Motor neuron (in vitro differentiated cells): Measurements from ENCODE around the gene ZNF584. TPM values are rescaled to one million over a fixed set of nuclear protein-coding genes. Genes with fewer than 3 reads are reported as not detected.
"Not testable (repeated sequence)": the region's sequence is repeated elsewhere in the genome, so short reads cannot be mapped to it uniquely, and the experiment has no call there.

Source experiments
- ATAC-seq, 8 experiments: fragments of 200-7000 bp; cut with Tn5 transposase; replicated peaks in 6 of 8; 2 replicates each; pipeline ENCODE4 v1.8.0; 2021; ENCODE audit warnings: mild to moderate bottlenecking in 8 of 8, moderate library complexity in 8 of 8
- H3K27ac ChIP-seq, 2 donors: fragments of 250-450 bp; sonication (Bioruptor Pico); 2 replicates each; pipeline ENCODE4 v1.9.0; 2021; ENCODE audit warnings: antibody characterized with exemption in 2 of 2, mild to moderate bottlenecking in 2 of 2, moderate library complexity in 1 of 2
- H3K4me1 ChIP-seq, 2 donors: fragments of 250-450 bp; sonication (Bioruptor Pico); replicated peaks in 1 of 2; 2 replicates each; pipeline ENCODE4 v1.6.1; 2021; ENCODE audit warnings: antibody characterized with exemption in 2 of 2, mild to moderate bottlenecking in 2 of 2, moderate library complexity in 1 of 2
- H3K4me3 ChIP-seq, 5 donors: fragments of 250-450 bp; sonication (Bioruptor Pico); 2 replicates each; pipeline ENCODE4 v1.9.0; 2021; ENCODE audit warnings: antibody characterized with exemption in 5 of 5, mild to moderate bottlenecking in 5 of 5, moderate library complexity in 4 of 5
- WGBS, 10 experiments: fragments of 450-650 bp; shearing (Covaris generic); methylation state at CpG; one replicate each; pipeline ENCODE4 v1.0.0; 2022; 5-methylcytosine and 5-hydroxymethylcytosine counted together
- in situ Hi-C, 9 experiments: fragments of 400-800 bp; cut with MboI; loops; one replicate each; pipeline ENCODE4 v1.15.0; 2021; ENCODE audit warnings: low sequenced_read_pairs in 9 of 9, low pct_unique_long_range_greater_than_20kb in 2 of 9; ENCODE audit not compliant: unreplicated experiment in 9 of 9
- total RNA-seq, 8 experiments: library from RNA; unstranded; fragments of 300-600 nt; gene quantifications; 2 replicates each; pipeline versions ENCODE4 v1.2.3 to v1.2.4, GENCODE V29; 2022

Gene ZNF584
- 10 to 100 TPM; 15.1 to 23.3 (median 17.5) TPM for total RNA-seq

DNA sequence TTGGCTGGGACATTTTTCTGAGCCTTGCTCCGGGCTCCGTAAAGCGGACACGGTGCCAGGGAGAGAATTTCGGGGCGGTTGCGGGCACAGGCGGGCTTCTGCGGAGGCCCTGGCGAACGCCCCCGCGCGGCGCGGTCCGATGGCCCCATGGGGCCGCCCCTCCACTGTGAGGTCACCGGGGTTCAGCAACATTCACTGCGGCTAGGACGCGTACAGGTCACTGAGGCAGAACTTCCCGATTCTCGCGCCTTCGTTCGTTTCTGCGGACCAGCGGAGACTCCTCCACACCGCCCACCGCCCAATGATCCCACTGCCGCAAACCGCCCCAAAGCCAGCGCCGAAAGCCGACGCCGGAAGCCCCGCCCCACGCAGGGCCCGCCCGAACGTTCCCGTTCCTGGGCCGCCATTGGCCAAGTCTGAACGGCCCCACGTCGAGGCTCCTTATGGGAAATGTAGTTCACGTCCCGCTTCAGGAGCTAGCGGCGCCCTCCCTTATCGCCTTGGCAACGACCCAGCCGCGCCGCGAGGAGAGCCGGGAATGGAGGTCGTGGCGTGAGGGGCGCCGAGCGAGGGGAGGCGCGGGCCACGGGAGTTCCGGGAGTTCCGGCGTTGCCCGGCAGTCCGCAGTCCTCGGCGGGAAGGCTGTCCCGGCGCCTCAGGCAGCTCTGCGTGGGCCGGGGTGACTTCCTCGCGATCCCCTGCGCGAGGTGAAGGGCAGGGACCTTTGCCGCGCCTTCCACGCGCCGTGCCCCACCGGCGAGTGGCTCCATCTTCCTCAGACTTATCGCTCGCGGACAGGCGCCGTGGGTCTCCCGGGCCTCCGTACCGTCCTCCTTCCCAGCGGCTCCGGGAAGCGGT, at the start of gene ZNF584:
Gene ZNF584, plus strand, starts transcription at position 498 of the 858 bp plus-strand sequence. CDS start 499 bp downstream, outside the sequence.
- H3K27ac ChIP-seq: peak within 1 kb of the TSS; percentile 58 to 78
- peak within 1 kb of the TSS; percentile 54 to 75 (median 61) for H3K4me3 ChIP-seq
- 0 to 10% (median 0%) methylated on average over 1 to 24 of the region's 100 CpGs; no CpG with 5 or more reads in 4 of the 10 experiments for WGBS, 10 experiments
- in situ Hi-C loops: no loop called here
- peaks cover 10 to 13% of the 10 kb centered on the region in 2 donors for H3K4me1 ChIP-seq
- peak; percentile 89 to 94 (median 92) for ATAC-seq

- Histone ChIP-seq H3K4me1 (peaks cover 8 to 10% of the 10 kb centered on the region in 2 donors), H3K27ac (peak overlapping the region; percentile 95), H3K4me3 (peak overlapping the region; percentile 48 to 81 (median 68))
- in situ Hi-C loops: no loop called here
- peak; percentile 9 to 33 (median 18) for ATAC-seq
- whole genome bisulfite sequencing, 10 experiments: 0 to 6% (median 2%) methylated on average over 2 to 17 of the region's 28 CpGs; no CpG with 5 or more reads in 6 of the 10 experiments
Observed at GRCh38 chr19:58361900-58362271, 46.6 kb upstream of the ZNF584 start.

- ATAC-seq: peak; percentile 86 to 93 (median 92)
- H3K4me1 ChIP-seq: peaks cover 8 to 10% of the 10 kb centered on the region in 2 donors
Observed at GRCh38 chr19:58362272-58362994, 46.0 kb upstream of the ZNF584 start, which contains the start of gene ZNF497. TSS of gene ZNF497 (minus strand) at chr19:58362751. CDS start at chr19:58357635, 5,116 bp downstream.

DNA sequence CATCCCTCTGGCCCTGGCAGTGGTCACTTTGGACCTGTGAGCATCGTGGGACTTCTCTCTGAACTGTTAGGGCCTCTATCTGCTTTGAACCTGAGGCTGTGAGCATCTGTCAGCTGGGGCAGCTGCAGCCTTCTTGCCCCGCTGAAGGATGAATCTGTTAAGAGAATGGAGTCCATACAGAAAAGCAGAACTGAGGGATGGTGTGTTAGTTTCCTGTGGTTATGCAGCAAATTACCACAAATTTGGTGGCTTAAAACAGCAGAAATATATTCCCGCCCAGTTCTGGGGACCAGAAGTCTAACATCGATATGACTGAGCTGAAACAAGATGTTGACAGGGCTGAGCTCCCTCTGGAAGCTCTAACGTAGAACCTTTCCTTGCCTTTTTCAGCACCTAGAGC, 44.3 kb upstream of the ZNF584 start:
- in situ Hi-C loops: no loop called here

More at GRCh38 chr19:58362272-58362994, 46.0 kb upstream of the ZNF584 start, which contains the start of gene ZNF497:
- in situ Hi-C loops: no loop called here
- peak within 1 kb of the TSS; percentile 95 for H3K27ac ChIP-seq
- 0% methylated on average over 1 to 11 of the region's 74 CpGs; no CpG with 5 or more reads in 6 of the 10 experiments for WGBS, 10 experiments
- peak within 1 kb of the TSS; percentile 48 to 81 (median 68) for H3K4me3 ChIP-seq

DNA sequence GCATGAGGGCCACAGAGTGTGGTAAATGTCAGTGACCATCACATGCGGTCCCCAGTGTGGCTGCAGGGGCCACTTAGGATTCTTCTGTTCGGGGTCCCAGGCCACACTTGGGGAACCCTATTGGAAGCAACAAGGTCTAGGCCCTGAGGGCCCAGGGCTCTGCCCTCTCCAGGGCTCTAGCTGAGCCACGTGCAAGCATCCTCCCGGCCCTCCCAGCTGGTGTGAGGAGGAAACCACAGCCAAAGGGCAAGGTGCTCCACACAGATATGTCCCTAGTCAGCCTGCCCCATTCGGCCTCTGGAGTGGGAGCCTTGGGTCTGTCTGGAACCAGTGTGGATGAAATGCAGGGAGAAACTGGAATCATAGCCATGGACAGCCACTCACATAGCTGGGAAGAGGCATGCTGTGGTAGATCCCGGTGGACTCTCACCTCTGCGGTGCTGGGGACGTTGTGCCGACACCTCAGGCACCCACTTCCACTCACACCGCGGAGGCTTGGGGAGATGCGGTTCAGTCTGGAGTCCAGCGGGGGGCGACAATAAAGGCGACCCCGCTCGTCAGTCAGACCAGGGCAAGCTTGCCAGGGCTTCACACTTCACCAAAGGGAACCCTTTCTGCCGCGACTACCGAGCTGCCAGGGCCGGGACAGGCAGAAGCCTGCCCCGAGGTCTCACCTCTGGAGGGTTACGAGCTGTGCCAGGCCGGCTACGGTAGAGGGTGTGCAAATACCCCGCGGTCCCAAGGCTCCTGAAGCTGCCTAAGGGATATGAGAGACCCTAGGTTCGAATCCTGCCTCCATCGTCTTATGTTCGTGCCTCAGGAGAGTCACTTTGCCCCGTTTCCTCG, 41.6 kb upstream of the ZNF584 start:
- 40 to 100% (median 100%) methylated on average over 1 to 5 of the region's 32 CpGs; no CpG with 5 or more reads in 4 of the 10 experiments for WGBS, 10 experiments
- ATAC-seq: no peak
- Histone ChIP-seq H3K27ac (no peak overlapping the region), H3K4me3 (no peak overlapping the region), H3K4me1 (peaks cover 0 to 3% of the 10 kb centered on the region in 2 donors)
- in situ Hi-C loops: no loop called here

More for the DNA sequence above, 44.3 kb upstream of the ZNF584 start:
- Histone ChIP-seq H3K4me1 (peaks cover 5 to 8% of the 10 kb centered on the region in 2 donors), H3K4me3 (no peak overlapping the region), H3K27ac (no peak overlapping the region)
- no peak for ATAC-seq
- 48 to 100% (median 97%) methylated on average over 1 to 4 of the region's 5 CpGs; no CpG with 5 or more reads in 2 of the 10 experiments for WGBS, 10 experiments

DNA sequence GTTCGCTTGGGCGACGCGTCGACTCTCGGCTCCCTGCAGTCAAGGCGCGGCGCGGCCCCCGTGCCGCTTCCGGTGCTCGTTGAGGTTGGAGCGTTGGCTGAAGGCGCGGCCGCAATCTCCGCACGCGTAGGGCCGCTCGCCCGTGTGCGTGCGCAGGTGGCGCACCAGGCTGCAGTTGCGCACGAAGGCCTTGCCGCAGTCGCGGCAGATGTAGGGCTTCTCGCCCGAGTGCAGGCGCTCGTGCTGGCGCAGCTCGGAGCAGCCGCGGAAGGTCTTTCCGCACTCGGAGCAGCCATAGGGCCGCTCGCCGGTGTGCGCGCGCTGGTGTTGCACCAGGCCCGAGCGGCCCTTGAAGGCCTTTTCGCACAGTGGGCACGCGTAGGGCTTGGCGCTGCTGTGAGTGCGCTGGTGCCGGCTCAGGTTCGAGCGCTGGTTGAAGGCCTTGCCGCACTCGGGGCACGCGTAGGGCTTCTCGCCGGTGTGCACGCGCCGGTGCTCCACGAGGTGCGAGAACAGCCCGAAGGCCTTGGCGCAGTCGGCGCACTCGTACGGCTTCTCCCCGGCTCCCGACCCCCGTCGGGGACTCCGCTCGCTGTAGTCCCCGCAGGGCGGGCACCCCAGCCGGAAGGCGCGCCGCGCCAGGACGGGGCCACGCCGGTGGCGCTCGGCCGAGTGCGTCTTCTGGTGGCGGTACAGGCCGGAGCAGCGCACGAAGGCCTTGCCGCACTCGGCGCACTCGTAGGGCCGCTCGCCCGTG, 40.6 kb upstream of the ZNF584 start:
- 23 to 98% (median 97%) methylated on average over 7 to 32 of the region's 106 CpGs; no CpG with 5 or more reads in 5 of the 10 experiments for WGBS, 10 experiments
- Histone ChIP-seq H3K4me3 (no peak overlapping the region), H3K27ac (no peak overlapping the region), H3K4me1 (peaks cover 0 to 3% of the 10 kb centered on the region in 2 donors)
- ATAC-seq: peak in 2 of 8 experiments; percentile 10 to 14
- in situ Hi-C loops: no loop called here

DNA sequence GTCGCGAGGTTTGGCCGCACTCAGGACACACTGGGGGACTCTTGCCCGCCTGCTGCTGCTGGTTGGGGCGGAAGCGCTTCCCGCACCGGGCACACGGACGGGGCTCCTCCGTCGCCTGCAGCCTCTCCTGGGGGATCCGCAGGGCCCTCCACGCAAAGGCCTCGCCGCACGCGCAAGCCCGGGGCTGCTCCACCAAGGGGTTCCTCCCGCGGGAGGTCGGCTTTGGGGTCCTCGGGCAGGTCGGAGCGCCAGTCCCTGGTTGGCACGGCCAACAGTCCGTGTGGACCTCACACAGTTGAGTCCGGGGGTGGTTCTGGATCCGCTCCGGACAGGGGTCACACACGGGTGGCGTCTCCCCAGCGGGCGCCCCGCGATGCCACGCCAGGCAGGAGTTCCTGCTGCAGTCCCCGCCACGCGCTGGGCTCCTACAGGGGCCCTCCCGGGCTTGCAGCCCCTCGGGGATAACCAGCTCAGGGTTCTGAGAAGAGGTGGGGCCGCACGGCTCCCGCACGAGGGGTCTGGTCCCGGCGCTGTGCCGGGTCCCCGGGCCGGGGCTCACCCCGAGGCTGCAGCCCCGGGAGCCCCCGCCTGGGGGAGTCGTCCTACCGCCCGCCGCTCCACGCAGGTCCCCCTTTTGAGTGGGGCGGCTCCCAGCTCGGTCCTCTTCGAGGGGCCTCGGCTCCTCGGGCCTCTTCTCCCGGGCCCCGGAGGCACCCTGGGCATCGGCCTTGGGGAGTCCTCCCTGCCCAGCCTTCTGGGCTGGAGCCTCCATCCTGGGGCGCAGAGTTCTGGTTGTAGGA, 39.7 kb upstream of the ZNF584 start:
- Histone ChIP-seq H3K27ac (no peak overlapping the region), H3K4me3 (no peak overlapping the region), H3K4me1 (peaks cover 0 to 3% of the 10 kb centered on the region in 2 donors)
- 90% methylated on average over 16 of the region's 68 CpGs; no CpG with 5 or more reads in 9 of the 10 experiments for WGBS, 10 experiments
- in situ Hi-C loops: no loop called here
- ATAC-seq: peak in 2 of 8 experiments; percentile 8 to 17

GRCh38 chr19:58372311-58373133, 35.9 kb upstream of the ZNF584 start:
- Histone ChIP-seq H3K27ac (no peak overlapping the region), H3K4me1 (peaks cover 0 to 3% of the 10 kb centered on the region in 2 donors), H3K4me3 (no peak overlapping the region)
- ATAC-seq: no peak
- 47 to 80% (median 64%) methylated on average over 1 to 6 of the region's 15 CpGs; no CpG with 5 or more reads in 2 of the 10 experiments for WGBS, 10 experiments
- in situ Hi-C loops: no loop called here

DNA sequence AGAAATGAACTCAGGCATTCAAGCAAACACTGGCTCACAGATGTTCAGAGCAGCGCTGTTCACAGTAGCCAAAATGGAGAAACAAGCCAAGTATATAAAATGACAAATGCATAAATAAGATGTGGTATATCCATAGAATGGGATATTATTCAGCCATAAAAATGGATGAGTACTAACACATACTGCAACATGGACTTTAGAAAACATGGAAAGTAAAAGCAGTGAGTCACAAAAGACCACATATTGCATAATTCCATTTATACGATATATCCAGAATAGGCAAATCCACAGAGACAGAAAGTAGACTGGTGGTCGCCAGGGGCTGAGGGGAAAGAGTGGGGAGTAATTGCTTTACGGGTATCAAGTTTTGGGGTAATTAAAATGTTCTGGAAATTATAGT, 34.2 kb upstream of the ZNF584 start:
- Histone ChIP-seq H3K4me3 (no peak overlapping the region), H3K4me1 (peaks cover 0 to 3% of the 10 kb centered on the region in 2 donors), H3K27ac (no peak overlapping the region)
- 35 to 100% (median 94%) methylated on average over 2 to 4 of the region's 4 CpGs; no CpG with 5 or more reads in 1 of the 10 experiments for WGBS, 10 experiments
- no peak for ATAC-seq
- in situ Hi-C loops: no loop called here

DNA sequence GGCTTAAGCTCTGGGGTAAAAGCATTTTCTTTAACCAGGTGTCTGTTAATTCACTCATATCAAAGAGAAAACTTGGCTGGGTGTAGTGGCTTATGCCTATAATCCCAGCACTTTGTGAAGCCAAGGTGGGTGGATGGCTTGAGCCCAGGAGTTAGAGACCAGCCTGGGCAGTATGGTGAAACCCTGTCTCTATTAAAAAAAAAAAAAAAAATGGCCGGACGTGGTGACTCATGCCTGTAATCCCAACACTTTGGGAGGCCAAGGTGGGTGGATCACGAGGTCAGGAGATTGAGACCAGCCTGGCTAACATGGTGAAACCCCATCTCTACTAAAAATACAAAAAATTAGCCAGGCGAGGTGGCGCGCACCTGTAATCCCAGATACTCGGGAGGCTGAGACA, 31.7 kb upstream of the ZNF584 start:
- in situ Hi-C loops, H3K4me1 ChIP-seq, H3K27ac ChIP-seq, ATAC-seq, H3K4me3 ChIP-seq: not testable (repeated sequence)
- WGBS, 10 experiments: 17 to 100% (median 61%) methylated on average over 1 to 7 of the region's 7 CpGs; no CpG with 5 or more reads in 2 of the 10 experiments
